ENCODE results near the gene SNED1. TPM values are rescaled to one million over a fixed set of nuclear protein-coding genes. Genes with fewer than 3 reads are reported as not detected.
"Not testable (repeated sequence)": the region's sequence is repeated elsewhere in the genome, so short reads cannot be mapped to it uniquely, and the experiment has no call there.

The SNED1 gene
- total and polyA plus RNA-seq, 8 donors: 2.0 to 106 (median 16.0) TPM

- no peak for TF ChIP-seq EP300 (IDR thresholded peaks at IDR 0.05)
- TF ChIP-seq CTCF (IDR thresholded peaks at IDR 0.05): no peak
- no peak for TF ChIP-seq POLR2AphosphoS5 (IDR thresholded peaks at IDR 0.05)
- TF ChIP-seq POLR2A (IDR thresholded peaks at IDR 0.05): no peak
- peaks cover 41 to 100% (median 99%) of the 10 kb centered on the region in 4 donors for H3K36me3 ChIP-seq
- H3K27me3 ChIP-seq: no peaks in the 10 kb centered on the region
- 88 to 96% (median 92%) methylated on average over 10 to 22 of the region's 22 CpGs for WGBS, 5 donors
- H3K4me1 ChIP-seq: peaks cover 0 to 13% (median 0%) of the 10 kb centered on the region in 4 donors
- DNase-seq: no peak
- no peak overlapping the region for H3K4me3 ChIP-seq
- no peak overlapping the region for H3K27ac ChIP-seq
- no peaks in the 10 kb centered on the region for H3K9me3 ChIP-seq
- intact Hi-C loops (cut with DNase I; ENCODE audit: low total_unique reads): no loop called here
Measured at GRCh38 chr2:241091734-241092445, 93.5 kb downstream of the SNED1 start.

GRCh38 chr2:241092677-241093076 lies 94.3 kb downstream of the SNED1 start:
- H3K36me3 ChIP-seq: peaks cover 35 to 100% (median 99%) of the 10 kb centered on the region in 4 donors
- TF ChIP-seq POLR2AphosphoS5 (IDR thresholded peaks at IDR 0.05) (no peak), POLR2A (IDR thresholded peaks at IDR 0.05) (no peak), CTCF (IDR thresholded peaks at IDR 0.05) (no peak), EP300 (IDR thresholded peaks at IDR 0.05) (no peak)
- no peaks in the 10 kb centered on the region for H3K27me3 ChIP-seq
- H3K9me3 ChIP-seq: no peaks in the 10 kb centered on the region
- peaks cover 0 to 15% (median 0%) of the 10 kb centered on the region in 4 donors for H3K4me1 ChIP-seq
- no peak overlapping the region for H3K27ac ChIP-seq
- no peak overlapping the region for H3K4me3 ChIP-seq
- DNase-seq: no peak
- intact Hi-C loops (cut with DNase I; ENCODE audit: low total_unique reads): no loop called here
- WGBS, 5 donors: 73 to 82% (median 78%) methylated on average over 8 of the region's 8 CpGs

GRCh38 chr2:241093133-241093781 lies 94.8 kb downstream of the SNED1 start:
- H3K27ac ChIP-seq; H3K4me3 ChIP-seq; DNase-seq; intact Hi-C loops (cut with DNase I; ENCODE audit: low total_unique reads); H3K9me3 ChIP-seq; H3K27me3 ChIP-seq: not testable (repeated sequence)
- Histone ChIP-seq H3K4me1 (peaks cover 0 to 21% (median 3%) of the 10 kb centered on the region in 4 donors), H3K36me3 (peaks cover 34 to 100% (median 97%) of the 10 kb centered on the region in 4 donors)
- 75 to 85% (median 77%) methylated on average over 10 of the region's 10 CpGs for WGBS, 5 donors

GRCh38 chr2:241094172-241094571 lies 95.8 kb downstream of the SNED1 start:
- Histone ChIP-seq H3K27ac (no peak overlapping the region), H3K36me3 (peaks cover 26 to 100% (median 97%) of the 10 kb centered on the region in 4 donors), H3K4me1 (peaks cover 0 to 30% (median 7%) of the 10 kb centered on the region in 4 donors), H3K9me3 (no peaks in the 10 kb centered on the region), H3K27me3 (no peaks in the 10 kb centered on the region), H3K4me3 (no peak overlapping the region)
- no peak for DNase-seq
- WGBS, 5 donors: 75 to 92% (median 89%) methylated on average over 7 of the region's 7 CpGs
- TF ChIP-seq CTCF (IDR thresholded peaks at IDR 0.05) (no peak), POLR2AphosphoS5 (IDR thresholded peaks at IDR 0.05) (no peak), POLR2A (IDR thresholded peaks at IDR 0.05) (no peak)
- intact Hi-C loops (cut with DNase I; ENCODE audit: low total_unique reads): no loop called here
